Hematopoietic multipotent progenitor cell treated with erythropoietin and hydrocortisone succinate and interleukin-3 and kit ligand, for 6 days (in vitro differentiated cells): Measurements from ENCODE around the gene PRR14.
"Not testable (repeated sequence)": the region's sequence is repeated elsewhere in the genome, so short reads cannot be mapped to it uniquely, and the experiment has no call there.

Source experiments
- DNase-seq: peaks from one replicate; pipeline ENCODE4 v3.0.0-alpha.2; 2015

PRR14 gene

DNA sequence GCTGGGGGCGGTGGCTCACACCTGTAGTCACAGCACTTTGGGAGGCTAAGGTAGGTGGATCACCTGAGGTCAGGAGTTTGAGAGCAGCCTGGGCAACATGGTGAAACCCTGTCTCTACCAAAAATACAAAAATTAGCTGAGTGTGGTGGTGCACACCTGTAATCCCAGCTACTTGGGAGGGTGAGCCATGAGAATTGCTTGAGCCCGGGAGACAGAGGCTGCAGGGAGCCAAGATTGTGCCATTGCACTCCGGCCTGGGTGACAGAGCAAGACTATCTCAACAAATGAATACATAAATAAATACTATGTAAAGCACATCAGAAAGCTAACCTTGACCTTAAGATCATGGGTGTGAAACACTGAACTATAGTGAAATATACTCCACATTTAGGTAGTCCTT lies 45.9 kb downstream of the PRR14 start:
- DNase-seq, result not testable (repeated sequence)

DNA sequence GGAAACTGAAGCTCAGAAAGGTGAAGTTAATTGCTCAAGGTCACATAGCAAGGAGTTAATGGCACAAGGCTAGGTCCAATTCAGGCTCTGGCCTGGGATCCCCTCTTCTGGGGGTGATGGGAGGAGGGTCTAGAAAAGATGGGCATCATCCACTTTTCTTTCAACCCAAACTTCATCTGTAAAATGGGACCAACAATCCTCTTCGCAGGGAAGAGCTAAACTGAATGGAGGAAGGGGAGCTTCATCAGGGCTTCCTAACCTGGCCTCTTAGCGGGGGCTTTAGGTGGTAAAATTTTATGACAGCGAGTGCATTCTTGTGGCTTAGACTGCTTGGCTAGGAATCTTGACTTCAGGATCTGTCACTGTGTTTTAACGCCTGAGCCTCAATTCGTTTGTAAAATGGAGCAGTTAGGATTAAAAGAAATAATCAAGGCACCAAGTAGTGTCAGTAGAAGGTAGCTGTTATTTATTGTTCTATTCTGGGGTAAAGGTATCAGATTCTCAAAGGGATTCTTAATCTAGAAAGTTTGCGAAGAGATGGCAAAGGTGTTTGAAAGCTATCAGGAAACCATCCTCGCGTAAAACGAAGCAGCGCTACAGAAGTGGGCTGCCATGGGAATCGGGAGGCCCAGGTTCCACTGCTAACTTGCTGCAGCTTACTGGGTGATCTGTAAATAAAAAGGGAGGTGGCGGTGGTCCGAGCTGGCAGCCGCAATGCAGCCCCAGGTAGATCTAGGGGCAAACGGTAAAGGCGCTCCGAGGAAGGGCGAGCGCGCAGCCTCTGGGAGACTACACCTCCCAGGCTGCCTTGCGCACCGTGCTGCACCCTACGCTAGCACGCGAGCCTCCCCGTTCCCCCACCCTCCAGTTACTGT lies 46.7 kb downstream of the PRR14 start:
- DNase-seq, result peak; percentile 22

DNA sequence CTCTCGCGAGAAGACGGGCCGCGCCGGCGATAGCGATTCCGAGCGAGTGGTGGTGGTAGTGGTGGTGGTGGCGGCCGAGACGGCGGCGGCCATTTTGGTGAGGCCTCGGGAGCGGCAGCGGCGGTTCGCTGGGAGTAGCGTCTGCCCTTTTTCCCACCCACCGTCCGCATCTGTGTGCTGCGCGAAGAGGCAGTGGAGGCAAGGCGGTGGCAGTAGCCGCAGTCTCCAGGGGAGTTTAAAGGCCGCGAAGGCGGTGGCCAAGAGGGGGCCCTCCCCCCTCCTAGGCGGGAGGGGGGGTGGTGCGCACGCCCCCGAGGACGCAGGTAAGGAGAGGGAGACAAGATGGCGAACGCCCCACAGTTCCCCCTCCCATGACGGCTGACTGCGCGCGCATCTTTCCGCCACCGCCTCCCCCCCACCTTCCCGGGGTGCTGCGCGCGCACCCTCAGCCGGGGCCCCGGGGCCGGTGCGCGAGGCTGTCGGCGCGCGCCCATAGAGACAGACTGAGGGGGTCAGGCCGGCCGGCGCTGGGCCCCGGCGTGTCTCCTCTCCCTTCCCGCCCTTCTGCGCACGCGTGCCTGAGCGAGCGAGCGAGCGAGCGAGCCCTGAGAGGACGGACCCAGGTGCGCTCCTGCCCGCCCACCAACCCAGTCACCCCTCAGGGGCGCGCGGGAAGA lies 47.5 kb downstream of the PRR14 start:
- DNase-seq, result peak; percentile 98

DNA sequence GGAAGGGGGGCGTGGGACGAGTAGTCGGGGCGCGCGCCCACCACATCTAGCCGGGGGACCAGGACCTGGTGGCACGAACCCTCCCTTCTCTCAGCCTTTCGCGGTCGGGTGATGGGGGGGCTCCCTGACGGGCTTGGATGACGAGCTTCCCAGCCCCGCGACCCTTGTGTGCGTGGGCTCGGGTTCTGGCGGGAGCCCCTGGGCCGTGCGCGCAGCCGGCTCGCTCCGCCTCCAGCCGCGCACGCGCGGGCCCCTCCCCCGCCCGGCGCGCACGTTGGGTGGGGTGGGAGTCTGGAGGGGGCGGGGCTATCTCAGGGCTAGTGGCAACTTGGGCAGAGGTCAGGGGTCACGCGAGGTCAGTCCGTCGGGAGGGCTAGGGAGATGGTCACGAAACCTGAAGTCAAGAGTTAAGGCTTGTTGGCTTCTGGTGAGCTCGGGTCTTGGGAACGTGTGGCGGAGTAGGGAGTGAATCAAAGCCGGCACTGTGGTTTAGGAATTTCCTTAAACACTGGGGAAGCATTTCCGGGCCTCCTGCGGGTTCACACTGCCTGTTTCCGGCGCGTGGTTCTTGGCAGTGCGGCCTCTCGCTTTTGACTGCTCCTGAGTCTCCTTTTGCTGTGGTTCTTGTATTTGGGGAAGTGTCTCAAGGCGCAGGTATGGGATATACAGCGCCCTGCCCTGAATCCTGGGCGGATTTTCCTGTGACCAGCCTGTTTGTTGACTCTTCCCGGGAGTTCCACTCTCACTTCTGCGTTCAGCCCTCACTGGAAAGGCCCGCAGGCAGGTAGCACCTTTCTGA lies 48.3 kb downstream of the PRR14 start, which contains the start of gene SRCAP:
SRCAP (plus strand) TSS at position 356 of the 799 bp plus-strand sequence. CDS start 1,654 bp downstream, outside the sequence.
- peak; percentile 95 for DNase-seq

DNA sequence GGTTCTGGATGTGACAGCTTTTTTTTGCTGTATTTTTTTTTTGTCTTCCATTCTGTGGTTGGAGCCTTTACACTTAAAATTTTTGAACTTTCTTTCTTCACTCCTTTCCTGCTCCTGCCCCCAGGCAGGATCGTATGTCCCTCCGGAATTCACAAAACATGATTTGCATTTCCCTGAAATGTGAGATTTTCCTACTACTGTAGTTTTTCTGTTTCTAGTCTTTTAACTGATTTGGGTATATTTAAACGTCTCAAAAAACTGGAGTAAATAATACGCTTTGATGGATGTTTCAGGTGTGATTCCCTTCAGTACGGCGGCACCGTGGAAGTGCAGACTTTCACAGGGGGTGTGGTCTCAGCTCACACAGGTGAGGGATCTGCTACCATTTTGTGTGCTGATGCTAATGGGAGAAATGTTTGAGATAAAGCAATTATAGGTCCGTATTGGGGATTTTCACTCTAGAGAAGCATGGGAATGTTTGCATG lies 48.9 kb downstream of the PRR14 start:
- no peak for DNase-seq

DNA sequence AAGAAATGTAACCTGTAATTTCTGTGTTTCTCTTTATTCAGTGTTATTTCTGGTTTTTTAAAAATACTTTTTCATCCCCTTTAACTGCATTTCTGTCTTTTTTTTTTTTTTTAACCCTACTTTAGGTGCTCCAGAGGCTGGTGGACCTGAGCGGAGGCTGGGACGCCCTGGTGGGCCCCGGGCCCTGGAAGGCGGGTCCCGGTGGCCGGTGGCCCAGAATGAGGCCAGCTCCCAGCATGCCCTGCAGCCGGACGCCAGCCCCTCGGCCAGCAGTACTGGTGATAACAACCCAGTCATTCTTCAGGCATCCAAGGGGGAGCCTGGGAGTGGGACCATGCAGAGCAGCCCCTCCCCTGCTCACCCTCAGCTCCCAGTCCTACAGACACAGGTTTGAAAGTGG lies 49.7 kb downstream of the PRR14 start:
- no peak for DNase-seq

DNA sequence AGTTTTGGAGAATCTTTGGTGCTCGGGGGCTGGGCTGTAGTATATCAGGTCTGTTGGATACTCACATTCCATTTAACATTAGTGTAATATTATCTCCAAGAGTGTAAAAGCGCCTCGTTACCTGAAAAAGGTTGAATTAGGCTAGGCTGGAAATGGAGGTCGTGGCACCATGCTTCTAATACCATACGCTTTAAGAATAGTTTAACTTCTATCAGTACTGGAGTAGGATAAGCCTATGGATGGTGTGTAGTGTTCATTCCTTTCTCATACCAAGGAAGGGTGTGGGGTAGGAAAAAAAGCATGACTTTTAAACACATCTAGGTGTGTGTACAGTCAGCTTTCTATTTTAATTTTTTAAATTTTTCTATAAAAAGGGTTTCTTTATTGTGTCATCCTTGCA lies 50.2 kb downstream of the PRR14 start:
- no peak for DNase-seq

DNA sequence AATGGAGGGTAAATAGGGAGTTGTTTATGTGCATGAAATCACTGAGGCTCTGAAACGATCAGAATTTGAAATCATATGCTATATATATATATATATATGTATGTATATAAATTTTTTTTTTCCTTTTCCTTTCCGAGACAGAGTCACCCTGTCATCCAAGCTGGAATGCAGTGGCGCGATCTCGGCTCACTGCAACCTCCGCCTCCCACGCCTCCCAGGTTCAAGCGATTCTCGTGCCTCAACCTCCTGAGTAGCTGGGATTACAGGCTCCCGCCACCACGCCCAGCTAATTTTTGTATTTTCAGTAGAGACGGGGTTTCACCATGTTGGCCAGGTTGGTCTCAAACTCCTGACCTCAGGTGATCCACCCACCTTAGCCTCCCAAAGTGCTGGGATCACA lies 52.3 kb downstream of the PRR14 start:
- DNase-seq, result not testable (repeated sequence)

DNA sequence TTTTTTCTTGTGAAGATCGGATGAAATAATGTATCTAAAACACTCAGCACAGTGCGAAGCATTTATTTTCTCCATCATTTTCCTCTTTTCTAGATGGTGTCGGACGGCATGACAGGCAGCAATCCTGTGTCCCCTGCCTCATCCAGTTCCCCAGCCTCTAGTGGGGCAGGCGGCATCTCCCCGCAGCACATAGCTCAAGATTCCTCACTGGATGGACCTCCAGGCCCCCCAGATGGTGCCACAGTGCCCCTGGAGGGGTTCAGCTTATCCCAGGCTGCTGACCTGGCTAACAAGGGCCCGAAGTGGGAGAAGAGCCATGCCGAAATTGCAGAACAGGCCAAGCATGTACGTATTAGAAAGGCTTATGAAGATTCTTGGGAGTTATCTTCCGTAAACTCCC lies 53.2 kb downstream of the PRR14 start:
- no peak for DNase-seq
